PFSK-1 (cell line): ENCODE data around the gene ROBO4.

Experiments used
- FOXP2 ChIP-seq: optimal IDR thresholded peaks from 2 replicates; pipeline ENCODE3; 2011; ENCODE audit warnings: borderline replicate concordance, control low read depth, inconsistent platforms; ENCODE audit not compliant: insufficient read depth; ENCODE audit errors: extremely low read length, extremely low read depth
- POLR2AphosphoS5 ChIP-seq: IDR thresholded peaks from 2 replicates; pipeline ENCODE4 v1.6.1; 2012; ENCODE audit warnings: low read depth, mild to moderate bottlenecking, control low read depth, low read length, moderate library complexity
- REST ChIP-seq, 2 experiments: IDR thresholded peaks; 2 replicates each; pipeline versions ENCODE4 v1.6.1 to v1.8.0; 2011 to 2012; ENCODE audit warnings: low read depth in 2 of 2, low read length in 2 of 2, control low read depth in 1 of 2, inconsistent platforms in 1 of 2, mild to moderate bottlenecking in 1 of 2, moderate library complexity in 1 of 2; ENCODE audit not compliant: insufficient read depth in 1 of 2
- SIN3A ChIP-seq: IDR thresholded peaks from 2 replicates; pipeline ENCODE4 v1.6.1; 2012; ENCODE audit warnings: mild to moderate bottlenecking, low read length, moderate library complexity, borderline replicate concordance; ENCODE audit not compliant: insufficient read depth
- TAF1 ChIP-seq: IDR thresholded peaks from 2 replicates; pipeline ENCODE4 v1.6.1; 2012; ENCODE audit warnings: low read length, control low read depth, borderline replicate concordance; ENCODE audit not compliant: insufficient read depth

Gene ROBO4

GRCh38 chr11:124877910-124878758 lies 19.5 kb downstream of the ROBO4 start:
- no peak for TF ChIP-seq SIN3A
- no peak for TF ChIP-seq TAF1
- TF ChIP-seq REST (IDR thresholded peaks at IDR 0.05; ENCODE audit: insufficient read depth in 1 of 2, low read depth in 2 of 2, low read length in 2 of 2), result no peak
- no peak for TF ChIP-seq FOXP2
- no peak for TF ChIP-seq POLR2AphosphoS5

GRCh38 chr11:124877631-124877909 lies 20.1 kb downstream of the ROBO4 start:
- TF ChIP-seq REST (IDR thresholded peaks at IDR 0.05; ENCODE audit: insufficient read depth in 1 of 2, low read depth in 2 of 2, low read length in 2 of 2) (no peak), TAF1 (no peak), POLR2AphosphoS5 (no peak), SIN3A (no peak), FOXP2 (no peak)

- TF ChIP-seq SIN3A (no peak), REST (IDR thresholded peaks at IDR 0.05; ENCODE audit: insufficient read depth in 1 of 2, low read depth in 2 of 2, low read length in 2 of 2) (no peak), TAF1 (no peak), FOXP2 (no peak), POLR2AphosphoS5 (no peak)
Measured at GRCh38 chr11:124876818-124877630, 20.6 kb downstream of the ROBO4 start.

GRCh38 chr11:124875943-124876817 lies 21.5 kb downstream of the ROBO4 start:
- no peak for TF ChIP-seq REST (IDR thresholded peaks at IDR 0.05; ENCODE audit: insufficient read depth in 1 of 2, low read depth in 2 of 2, low read length in 2 of 2)
- peak; percentile 83 for TF ChIP-seq FOXP2
- 0 out of 2 replicates have a peak, but pooled peaks have one; percentile 53 for TF ChIP-seq SIN3A
